Smooth muscle cell (in vitro differentiated cells): ENCODE data around the gene TMEM108. TPM values are rescaled to one million over a fixed set of nuclear protein-coding genes. Genes with fewer than 3 reads are reported as not detected.

Source experiments
- DNase-seq: peaks from one replicate; lab custom pipeline; 2025; ENCODE audit not compliant: unreplicated experiment; lab: John Stamatoyannopoulos, UW
- H2AFZ ChIP-seq: fragments of 200-600 bp; sonication (generic); 2 replicates; pipeline ENCODE4 v1.6.0; 2016; ENCODE audit warnings: antibody characterized with exemption, low read depth, mild to moderate bottlenecking
- H3F3A ChIP-seq: fragments of 200-600 bp; sonication (generic); 2 replicates; pipeline ENCODE4 v1.6.0; 2017; ENCODE audit warnings: antibody characterized with exemption, low read depth
- H3K27ac ChIP-seq: fragments of 200-600 bp; sonication (generic); 2 replicates; pipeline ENCODE4 v1.5.1; 2016; ENCODE audit warnings: low read depth, mild to moderate bottlenecking
- H3K27me3 ChIP-seq: fragments of 200-600 bp; sonication (generic); 2 replicates; pipeline ENCODE4 v1.6.1; 2016; ENCODE audit warnings: low read depth, mild to moderate bottlenecking
- H3K36me3 ChIP-seq: fragments of 200-600 bp; sonication (generic); 2 replicates; pipeline ENCODE4 v1.5.1; 2016; ENCODE audit warnings: low read depth
- H3K4me1 ChIP-seq: fragments of 200-600 bp; sonication (generic); 2 replicates; pipeline ENCODE4 v1.5.1; 2016; ENCODE audit warnings: low read depth
- H3K4me2 ChIP-seq: fragments of 200-600 bp; sonication (generic); 2 replicates; pipeline ENCODE4 v1.6.0; 2016; ENCODE audit warnings: mild to moderate bottlenecking
- H3K4me3 ChIP-seq: fragments of 200-600 bp; sonication (generic); 2 replicates; pipeline ENCODE4 v1.5.1; 2016; ENCODE audit warnings: mild to moderate bottlenecking
- H3K79me2 ChIP-seq: fragments of 200-600 bp; sonication (generic); 2 replicates; pipeline ENCODE4 v1.6.0; 2016; ENCODE audit warnings: low read depth, mild to moderate bottlenecking
- H3K9ac ChIP-seq: fragments of 200-600 bp; sonication (generic); 2 replicates; pipeline ENCODE4 v1.6.0; 2016; ENCODE audit warnings: low read depth
- H3K9me3 ChIP-seq: fragments of 200-600 bp; sonication (generic); replicated peaks from 2 replicates; pipeline ENCODE4 v1.5.1; 2016; ENCODE audit warnings: low read depth
- H4K20me1 ChIP-seq: fragments of 200-600 bp; sonication (generic); 2 replicates; pipeline ENCODE4 v1.6.0; 2016; ENCODE audit warnings: low read depth
- CTCF ChIP-seq: fragments of 200-600 bp; sonication (generic); IDR thresholded peaks from 2 replicates; pipeline ENCODE4 v1.5.1; 2017; ENCODE audit warnings: borderline replicate concordance, mild to moderate bottlenecking, antibody characterized with exemption; ENCODE audit not compliant: insufficient read depth, poor library complexity, severe bottlenecking
- WGBS: methylation state at CpG from one replicate; pipeline ENCODE4 v1.1.7; 2016; ENCODE audit warnings: low lambda C conversion rate; 5-methylcytosine and 5-hydroxymethylcytosine counted together
- polyA plus RNA-seq: library from polyadenylated mRNA; unstranded; fragments of >200 nt; fragmentation: Nextera tagmentation; extraction: Ambion mirVana; gene quantifications from 2 replicates; pipeline ENCODE4 v1.2.1, GENCODE V29; 2016
- total RNA-seq: library from RNA; depleted of rRNA; stranded (reverse); fragments of >200 nt; gene quantifications from 2 replicates; pipeline ENCODE4 v1.2.3, GENCODE V29; 2014

TMEM108 gene
- total and polyA plus RNA-seq, 2 experiments from 2014 or later: 2.4 to 10.8 TPM

DNA sequence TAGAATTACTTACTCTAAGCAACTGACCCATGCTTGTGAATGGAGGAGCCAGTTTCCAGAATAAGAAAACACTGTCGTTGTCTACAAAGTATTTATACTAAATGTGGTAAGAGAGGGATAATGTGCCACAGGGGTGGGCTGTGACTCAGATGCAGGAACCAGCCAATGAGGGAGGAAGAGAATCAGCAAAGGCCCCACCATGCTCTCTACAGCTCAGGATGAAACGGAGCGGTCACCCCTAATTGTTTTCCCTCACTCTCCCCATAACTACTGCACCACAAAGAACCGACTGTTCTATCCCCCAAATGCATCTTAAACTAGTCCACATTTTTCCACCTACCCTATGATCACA, 406.2 kb downstream of the TMEM108 start:
- no peaks in the 10 kb centered on the region for H3K36me3 ChIP-seq

DNA sequence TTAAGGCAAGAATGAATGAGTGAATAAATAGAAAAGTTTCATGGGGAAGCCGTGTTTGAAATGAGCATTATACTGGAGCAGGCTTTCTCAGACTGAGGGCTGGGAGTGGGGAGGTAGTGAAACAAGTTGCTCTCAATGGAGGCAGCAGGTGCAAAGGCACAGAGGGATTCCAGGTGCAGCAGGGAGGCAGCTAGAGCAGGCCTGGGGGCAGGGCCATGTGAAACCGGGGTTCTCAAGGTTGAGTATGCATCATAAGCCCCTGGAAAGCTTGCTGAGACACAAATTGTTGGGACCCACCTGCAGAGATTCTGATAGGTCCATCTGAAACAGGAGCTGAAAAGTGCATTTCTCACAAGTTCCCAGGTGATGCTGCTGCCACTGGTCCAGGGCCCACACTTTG, 406.9 kb downstream of the TMEM108 start:
- H3K9me3 ChIP-seq: no peaks in the 10 kb centered on the region
- no peaks in the 10 kb centered on the region for H3K36me3 ChIP-seq
- DNase-seq: no peak
- no peak overlapping the region for H3K9ac ChIP-seq
- no peaks in the 10 kb centered on the region for H3K4me1 ChIP-seq
- no peak overlapping the region for H3K4me3 ChIP-seq
- no peaks in the 10 kb centered on the region for H4K20me1 ChIP-seq
- H3K79me2 ChIP-seq: no peaks in the 10 kb centered on the region
- no peak overlapping the region for H3K4me2 ChIP-seq
- TF ChIP-seq CTCF: no peak
- WGBS: 86% methylated on average over 2 of the region's 2 CpGs
- H3K27me3 ChIP-seq: no peaks in the 10 kb centered on the region
- no peak overlapping the region for H2AFZ ChIP-seq
- no peaks in the 10 kb centered on the region for H3F3A ChIP-seq
- H3K27ac ChIP-seq: no peak overlapping the region

More for the DNA sequence above, 406.2 kb downstream of the TMEM108 start:
- H2AFZ ChIP-seq: no peak overlapping the region
- no peak overlapping the region for H3K4me2 ChIP-seq
- H3K9me3 ChIP-seq: no peaks in the 10 kb centered on the region
- no peaks in the 10 kb centered on the region for H4K20me1 ChIP-seq
- 79% methylated on average over 4 of the region's 4 CpGs for WGBS
- no peak for TF ChIP-seq CTCF
- no peaks in the 10 kb centered on the region for H3K27me3 ChIP-seq
- no peak for DNase-seq
- no peaks in the 10 kb centered on the region for H3K4me1 ChIP-seq
- H3K79me2 ChIP-seq: no peaks in the 10 kb centered on the region
- no peaks in the 10 kb centered on the region for H3F3A ChIP-seq
- H3K4me3 ChIP-seq: no peak overlapping the region
- H3K27ac ChIP-seq: no peak overlapping the region
- H3K9ac ChIP-seq: no peak overlapping the region
